NCI-H524 (cell line): ENCODE data around the gene TTC34.
A peak's percentile ranks its signal among the peaks of the same experiment; 100 is the strongest.

Experiments
- DNase-seq, 2 experiments: peaks; one replicate each; lab custom pipeline; 2025; lab: John Stamatoyannopoulos, UW

Gene TTC34

DNA sequence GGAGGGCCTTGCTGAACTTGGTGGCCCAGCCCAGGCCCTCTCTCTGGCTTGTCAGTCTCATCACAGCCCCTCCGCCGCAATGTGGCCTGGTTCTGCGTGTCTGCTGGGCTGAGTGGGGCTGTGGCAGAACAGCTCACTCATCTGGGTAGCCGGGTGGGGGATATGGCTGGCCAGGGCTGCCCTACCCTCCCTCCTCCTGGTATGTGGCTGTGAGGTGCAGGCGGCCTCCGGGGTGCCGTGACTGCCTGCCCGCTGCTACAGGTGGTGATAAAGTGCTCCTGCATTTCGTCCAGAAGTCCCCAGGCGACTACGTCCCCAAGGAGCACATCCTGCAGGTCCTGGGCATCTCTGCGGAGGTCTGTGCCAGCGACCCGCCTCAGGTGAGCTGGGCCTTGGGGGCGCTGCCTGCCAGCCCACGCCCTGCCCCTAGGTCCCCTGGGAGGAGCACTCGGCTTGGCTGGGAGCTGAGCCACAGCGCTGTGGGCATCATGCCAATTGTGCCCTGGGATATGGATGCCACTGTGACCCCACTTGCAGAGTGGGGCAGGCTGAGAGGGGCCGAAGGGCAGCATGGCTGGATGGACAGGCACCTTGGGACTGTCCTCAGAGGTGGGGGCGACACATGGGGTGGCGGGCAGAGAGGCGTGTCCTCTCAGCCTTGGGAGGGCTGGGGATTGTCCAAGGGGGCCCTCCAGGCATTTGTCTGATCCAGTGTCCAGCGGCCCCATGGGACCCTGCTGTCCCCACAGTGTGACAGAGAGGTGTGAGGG, 212.6 kb downstream of the TTC34 start:
- DNase-seq = no peak

DNA sequence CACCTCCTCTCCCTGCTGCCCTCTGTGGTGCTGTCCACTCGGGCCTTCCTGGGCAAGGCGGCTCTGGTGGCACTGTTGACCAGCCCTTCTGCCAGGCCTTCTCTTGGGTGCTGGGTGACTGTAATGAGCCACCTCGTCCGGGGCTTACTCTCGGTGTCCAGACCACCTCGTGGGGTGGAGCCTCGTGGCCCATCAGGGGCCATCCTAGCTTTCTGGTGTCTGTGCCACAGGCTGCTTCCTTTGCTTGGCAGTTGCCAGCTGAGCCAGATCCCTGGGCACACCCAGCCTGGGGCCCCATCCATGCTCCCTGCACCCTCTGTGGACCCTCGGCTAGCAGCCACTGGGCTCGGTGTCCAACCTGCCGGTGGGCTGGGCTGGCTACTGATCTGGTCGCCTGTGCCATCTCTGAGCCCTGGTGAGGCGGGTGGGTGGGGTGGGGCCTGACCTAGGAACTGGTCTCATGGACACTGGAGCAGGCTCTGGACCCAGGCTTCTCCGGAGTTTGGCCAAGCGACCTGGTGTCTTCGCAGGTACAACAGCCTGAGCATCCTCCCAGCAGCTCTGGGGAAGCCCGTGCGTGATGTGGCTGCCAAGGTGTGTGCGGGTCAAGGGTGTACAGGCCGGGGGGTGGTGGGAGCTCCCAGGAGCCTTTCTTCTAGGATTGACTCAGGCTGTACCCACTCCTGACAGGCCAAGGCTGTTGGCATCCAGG, 213.5 kb downstream of the TTC34 start:
- DNase-seq = no peak

DNA sequence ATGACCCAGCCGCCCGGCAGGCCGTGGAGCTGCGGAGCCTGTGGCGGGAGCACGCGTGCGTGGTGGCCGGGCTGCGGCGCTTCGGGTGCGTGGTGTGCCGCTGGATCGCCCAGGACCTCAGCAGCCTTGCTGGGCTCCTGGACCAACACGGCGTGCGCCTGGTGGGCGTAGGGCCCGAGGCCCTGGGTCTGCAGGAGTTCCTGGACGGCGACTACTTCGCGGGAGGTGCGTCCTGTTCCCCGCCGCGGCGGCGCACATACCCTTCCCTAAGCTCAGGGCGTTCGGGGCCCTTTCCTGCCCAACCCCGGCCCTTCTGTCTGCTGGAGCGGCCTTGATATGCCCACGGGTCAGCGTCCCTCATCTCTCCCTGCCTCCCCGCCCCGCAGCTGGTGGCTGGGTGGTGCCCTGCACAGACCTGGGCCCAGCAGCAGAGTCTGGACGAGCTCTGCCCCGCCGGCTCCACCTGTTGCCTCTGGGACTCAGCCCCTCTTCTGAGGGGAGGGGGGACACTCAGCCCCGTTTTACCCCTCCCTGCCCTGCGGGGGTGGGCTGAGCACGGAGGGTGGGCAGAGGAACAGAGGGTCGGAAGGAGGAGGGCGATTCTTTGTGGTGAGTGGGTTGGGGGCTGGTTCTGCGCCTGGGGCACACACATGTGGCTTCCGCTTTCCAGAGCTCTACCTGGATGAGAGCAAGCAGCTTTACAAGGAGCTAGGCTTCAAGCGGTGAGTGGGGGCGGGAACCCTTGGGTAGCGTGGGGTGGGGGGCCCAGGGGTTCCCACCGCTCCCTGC, 214.2 kb downstream of the TTC34 start:
- DNase-seq = peak in 1 of 2 experiments; percentile 48

DNA sequence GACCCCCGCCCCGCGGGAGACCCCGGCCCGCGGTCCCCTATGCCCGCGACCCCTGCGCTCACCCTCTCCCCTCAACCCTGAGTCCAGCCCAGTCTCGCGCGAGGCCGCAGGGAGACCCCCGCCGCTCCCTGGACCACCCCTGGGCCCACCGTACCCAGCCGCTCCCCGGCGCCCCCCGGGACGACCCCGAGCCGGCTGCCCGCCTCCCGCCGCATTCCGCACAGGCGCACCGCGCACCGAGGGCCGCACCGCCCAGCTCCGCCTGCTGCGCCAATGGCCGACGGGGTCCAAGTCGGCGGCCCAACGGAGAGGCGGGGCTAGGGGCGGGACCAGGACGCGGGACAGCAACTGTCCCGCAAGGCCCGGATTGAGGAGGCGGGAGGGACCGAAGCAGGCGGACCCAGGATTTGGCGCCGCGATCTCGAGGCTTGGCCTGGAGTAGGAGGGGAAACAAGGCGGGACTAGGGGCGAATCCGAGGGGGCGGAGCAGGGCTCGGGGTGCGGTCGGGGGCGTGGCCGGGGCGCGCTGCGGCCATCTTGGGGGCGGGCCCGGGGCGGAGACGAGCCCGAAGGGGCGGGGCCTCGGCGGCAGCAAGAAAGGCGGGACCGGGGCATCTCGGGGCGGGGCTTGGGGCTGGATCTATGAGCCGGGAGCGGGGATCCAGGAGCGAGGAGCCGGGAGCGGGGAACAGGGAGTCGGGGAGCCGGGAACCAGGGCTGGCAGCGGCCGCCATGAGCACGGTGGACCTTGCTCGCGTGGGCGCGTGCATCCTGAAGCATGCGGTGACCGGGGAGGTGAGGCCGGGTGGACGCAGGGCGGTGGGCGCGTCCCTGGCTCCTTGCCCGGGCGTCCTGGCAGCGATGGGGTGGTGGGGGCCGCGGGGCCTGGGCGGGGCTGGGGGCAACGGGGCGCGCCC, 215.1 kb downstream of the TTC34 start, which contains the start of gene PRXL2B:
Gene PRXL2B, plus strand, starts transcription at position 624 of the 917 bp plus-strand sequence. Its CDS starts 109 bp downstream, at position 733.
- peak; percentile 90 to 95 for DNase-seq
